Endothelial cell of umbilical vein (primary cell): ENCODE data around the gene PLN. TPM values are rescaled to one million over a fixed set of nuclear protein-coding genes. Genes with fewer than 3 reads are reported as not detected.

Experiments used
- BruUV-seq: library from RNA; stranded (reverse); fragments of 400-500 nt; replicated peaks from 2 replicates; lab custom pipeline; 2021; lab: Mats Ljungman, UMichigan
- CTCF ChIA-PET: fragments of 300-600, 350-600 bp; sonication (Branson Sonifier 250); formaldehyde crosslinking; loops from one replicate; lab custom pipeline; 2021; ENCODE audit warnings: antibody characterized with exemption, inconsistent platforms; lab: Charles Lee
- POLR2A ChIA-PET: fragments of 300-600, 350-600 bp; sonication (Branson Sonifier 250); formaldehyde crosslinking; loops from one replicate; lab custom pipeline; 2021; ENCODE audit warnings: antibody characterized with exemption, inconsistent platforms; lab: Charles Lee
- DNase-seq: peaks from one replicate; pipeline ENCODE4 v3.0.0-alpha.2; 2011; ENCODE audit warnings: low read depth, low spot score
- FAIRE-seq: peaks from 2 replicates; lab custom pipeline; 2011; peaks lifted over from hg19 to GRCh38; lab: Jason Lieb, UNC
- H2AFZ ChIP-seq: 2 replicates; pipeline ENCODE4 v1.6.0; 2012; ENCODE audit warnings: low read depth, low read length, control low read depth, inconsistent platforms
- H3K27ac ChIP-seq: 2 replicates; pipeline ENCODE4 v1.5.1; 2011; ENCODE audit warnings: low read depth, mild to moderate bottlenecking, control low read depth, low read length, moderate library complexity; ENCODE audit not compliant: insufficient read depth
- H3K27me3 ChIP-seq, 2 experiments: 2 replicates each; pipeline versions ENCODE4 v1.6.0 to v1.6.1; 2011; ENCODE audit warnings: low read length in 2 of 2, mixed read lengths in 1 of 2; ENCODE audit not compliant: control insufficient read depth in 2 of 2, insufficient read depth in 2 of 2
- H3K36me3 ChIP-seq, 2 experiments: 2 replicates in 1 of 2; 3 replicates in 1 of 2; pipeline ENCODE4 v1.5.1; 2011; ENCODE audit warnings: low read length in 2 of 2, mild to moderate bottlenecking in 1 of 2, moderate library complexity in 1 of 2; ENCODE audit not compliant: control insufficient read depth in 2 of 2, insufficient read depth in 2 of 2; ENCODE audit errors: extremely low read depth in 1 of 2
- H3K4me1 ChIP-seq: 3 replicates; pipeline ENCODE4 v1.5.1; 2011; ENCODE audit warnings: mild to moderate bottlenecking, low read length; ENCODE audit not compliant: control insufficient read depth, insufficient read depth; ENCODE audit errors: extremely low read depth
- H3K4me2 ChIP-seq: 2 replicates; pipeline ENCODE4 v1.6.1; 2011; ENCODE audit warnings: low read length, control low read depth, mixed read lengths; ENCODE audit not compliant: insufficient read depth
- H3K4me3 ChIP-seq, 3 experiments: fragments of 200-600 bp in 1 of 3; sonication (generic), shearing (Covaris generic) in 1 of 3; replicated peaks in 1 of 3; 2 replicates each; pipeline ENCODE4 v1.5.1; 2011 to 2016; ENCODE audit warnings: control low read depth in 3 of 3, low read length in 3 of 3, mild to moderate bottlenecking in 2 of 3, inconsistent platforms in 1 of 3, low read depth in 1 of 3, moderate library complexity in 1 of 3; ENCODE audit not compliant: insufficient read depth in 1 of 3
- H3K79me2 ChIP-seq: 2 replicates; pipeline ENCODE4 v1.6.0; 2012; ENCODE audit warnings: low read length, inconsistent platforms; ENCODE audit not compliant: control insufficient read depth, insufficient read depth
- H3K9ac ChIP-seq: replicated peaks from 2 replicates; pipeline ENCODE3; 2011; ENCODE audit warnings: low read length, control low read depth; ENCODE audit not compliant: insufficient read depth; ENCODE audit errors: extremely low read depth
- H3K9me1 ChIP-seq: replicated peaks from 3 replicates; pipeline ENCODE4 v1.6.0; 2011; ENCODE audit warnings: mild to moderate bottlenecking, low read length; ENCODE audit not compliant: control insufficient read depth, insufficient read depth; ENCODE audit errors: extremely low read depth
- H3K9me3 ChIP-seq: replicated peaks from 2 replicates; pipeline ENCODE4 v1.5.1; 2012; ENCODE audit warnings: low read length, inconsistent platforms; ENCODE audit not compliant: control insufficient read depth, insufficient read depth
- H4K20me1 ChIP-seq: replicated peaks from 2 replicates; pipeline ENCODE3; 2011; ENCODE audit warnings: mild to moderate bottlenecking, low read length; ENCODE audit not compliant: control insufficient read depth, insufficient read depth; ENCODE audit errors: extremely low read depth
- CTCF ChIP-seq, 2 donors: IDR thresholded peaks; 1 replicate in 1 of 2; 2 replicates in 1 of 2; pipeline ENCODE4 v1.5.1; 2011; ENCODE audit warnings: low read length in 2 of 2, mild to moderate bottlenecking in 2 of 2, moderate library complexity in 2 of 2, control low read depth in 1 of 2, inconsistent platforms in 1 of 2, low read depth in 1 of 2; ENCODE audit not compliant: insufficient read depth in 1 of 2; ENCODE audit errors: extremely low read depth in 1 of 2
- EZH2 ChIP-seq: IDR thresholded peaks from 2 replicates; pipeline ENCODE4 v1.6.1; 2012; ENCODE audit warnings: borderline replicate concordance, low read depth, mild to moderate bottlenecking, moderate library complexity, low read length, inconsistent platforms; ENCODE audit not compliant: severe bottlenecking
- FOS ChIP-seq: IDR thresholded peaks from 2 replicates; pipeline ENCODE4 v1.6.1; 2011; ENCODE audit warnings: mild to moderate bottlenecking, low read length, moderate library complexity, borderline replicate concordance; ENCODE audit not compliant: insufficient read depth
- GATA2 ChIP-seq: IDR thresholded peaks from 2 replicates; pipeline ENCODE4 v1.7.0; 2011; ENCODE audit warnings: low read depth, mild to moderate bottlenecking, moderate library complexity, mixed read lengths, low read length; ENCODE audit not compliant: insufficient read length, insufficient read depth
- JUN ChIP-seq: IDR thresholded peaks from 2 replicates; pipeline ENCODE4 v1.6.1; 2011; ENCODE audit warnings: borderline replicate concordance, low read depth; ENCODE audit not compliant: insufficient read length, insufficient read depth
- MAX ChIP-seq: IDR thresholded peaks from 2 replicates; pipeline ENCODE4 v1.6.1; 2011; ENCODE audit not compliant: insufficient read depth, insufficient read length
- MYC ChIP-seq: IDR thresholded peaks from one replicate; pipeline ENCODE4 v1.6.1; 2011; ENCODE audit warnings: mild to moderate bottlenecking, low read depth, low read length
- POLR2A ChIP-seq: IDR thresholded peaks from 2 replicates; pipeline ENCODE4 v1.6.1; 2012; ENCODE audit warnings: low read depth, mild to moderate bottlenecking, control low read depth, low read length
- dilution Hi-C: fragments of 300-500 bp; cut with MboI; formaldehyde crosslinking; loops from one replicate; pipeline ENCODE4 v1.15.0; 2019; ENCODE audit warnings: low sequenced_read_pairs; ENCODE audit not compliant: extremely low pct_ligation_motif_present
- intact Hi-C: fragments of 100-400 bp; cut with micrococcal nuclease; formaldehyde crosslinking; loops from one replicate; pipeline ENCODE4 v1.10.0; 2022
- polyA plus RNA-seq, 4 experiments: library from polyadenylated mRNA; depleted of rRNA in 3 of 4; stranded (reverse) in 3 of 4; unstranded in 1 of 4; fragments of >200 nt; gene quantifications; 2 replicates each; pipeline versions ENCODE4 v1.2.1 to v1.2.3, GENCODE V29; 2011 to 2012; ENCODE audit warnings: missing spikeins in 1 of 4
- total RNA-seq: library from RNA; stranded (reverse); gene quantifications from 2 replicates; pipeline ENCODE4 v1.2.3, GENCODE V29; 2021

PLN gene
- total and polyA plus RNA-seq, 2 donors (not counting 3 experiments of a cell fraction or from before 2014, with no cell fraction given) = not detected

GRCh38 chr6:118553132-118553531, 5.0 kb downstream of the PLN start:
- H2AFZ ChIP-seq = no peak overlapping the region
- H3K9ac ChIP-seq = no peak overlapping the region
- TF ChIP-seq CTCF (IDR thresholded peaks at IDR 0.05; ENCODE audit: extremely low read depth in 1 of 2, insufficient read depth in 1 of 2, low read depth in 1 of 2, low read length in 2 of 2) (no peak), MAX (no peak), FOS (no peak), GATA2 (no peak), EZH2 (no peak), JUN (no peak), MYC (no peak), POLR2A (no peak)
- dilution Hi-C loops = no loop called here
- BruUV-seq = no TSS peak
- DNase-seq (no peak), FAIRE-seq (no peak)
- no peak overlapping the region for H3K4me3 ChIP-seq
- ChIA-PET POLR2A (no interaction called here), CTCF (interaction anchor here (0.7 to 1.7 kb wide), 7 partner anchors 10 to 1091 kb away, joined by 3 to 9 read pairs (median 5); no protein-coding TSS in a partner anchor)
- no peaks in the 10 kb centered on the region for H3K9me3 ChIP-seq
- no peaks in the 10 kb centered on the region for H3K9me1 ChIP-seq
- no peak overlapping the region for H3K27ac ChIP-seq
- intact Hi-C loops = no loop called here
- no peaks in the 10 kb centered on the region for H4K20me1 ChIP-seq
- no peaks in the 10 kb centered on the region for H3K36me3 ChIP-seq
- no peaks in the 10 kb centered on the region for H3K4me1 ChIP-seq
- no peaks in the 10 kb centered on the region for H3K79me2 ChIP-seq
- H3K27me3 ChIP-seq = no peaks in the 10 kb centered on the region
- H3K4me2 ChIP-seq = no peak overlapping the region
